Suppressor macrophage treated with lipopolysaccharide for 1 hour (primary cell): ENCODE data around the gene IMMP2L.
A peak's percentile ranks its signal among the peaks of the same experiment; 100 is the strongest.
"Not testable (repeated sequence)": the region's sequence is repeated elsewhere in the genome, so short reads cannot be mapped to it uniquely, and the experiment has no call there.

Experiments
- DNase-seq, 3 donors: peaks; one replicate each; pipeline ENCODE4 v3.0.0-alpha.2; 2020 to 2022

Gene IMMP2L

DNA sequence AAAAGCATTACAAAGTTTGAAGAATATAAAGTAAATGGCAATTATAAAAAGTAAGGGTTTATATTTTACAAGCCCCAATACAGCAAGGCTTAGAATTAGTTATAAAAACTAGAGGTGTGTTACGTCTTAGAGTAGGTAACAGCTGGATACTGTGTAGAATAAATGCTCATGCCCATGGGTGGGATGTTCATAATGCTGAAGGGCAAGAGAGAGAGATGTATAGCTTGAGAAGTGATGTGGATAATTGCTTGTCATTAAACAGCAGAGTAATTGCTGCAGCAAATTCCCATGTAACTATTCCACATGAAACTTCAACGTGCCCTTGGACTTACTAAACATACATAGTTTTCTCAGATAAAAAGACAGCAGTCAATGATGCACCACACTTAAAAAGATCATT, 233.8 kb downstream of the IMMP2L start:
- DNase-seq = no peak

DNA sequence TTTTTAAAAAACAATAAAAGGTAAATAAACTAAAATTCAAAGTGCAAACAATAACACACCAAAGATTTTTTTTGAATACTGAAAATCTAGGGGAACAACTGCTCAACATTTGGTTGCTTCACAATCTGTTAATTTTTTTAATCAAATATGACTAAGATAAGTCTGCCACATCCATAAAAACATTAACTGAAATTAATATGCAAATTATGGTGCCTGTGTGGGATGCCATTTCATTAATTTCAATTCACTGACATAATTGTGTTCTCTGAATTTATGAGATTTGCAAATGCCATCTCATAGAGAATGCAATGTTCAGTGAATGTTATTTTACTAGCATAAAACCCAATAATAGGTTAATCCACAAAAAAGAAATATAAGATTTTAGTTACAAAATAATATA, 237.5 kb downstream of the IMMP2L start:
- no peak for DNase-seq

DNA sequence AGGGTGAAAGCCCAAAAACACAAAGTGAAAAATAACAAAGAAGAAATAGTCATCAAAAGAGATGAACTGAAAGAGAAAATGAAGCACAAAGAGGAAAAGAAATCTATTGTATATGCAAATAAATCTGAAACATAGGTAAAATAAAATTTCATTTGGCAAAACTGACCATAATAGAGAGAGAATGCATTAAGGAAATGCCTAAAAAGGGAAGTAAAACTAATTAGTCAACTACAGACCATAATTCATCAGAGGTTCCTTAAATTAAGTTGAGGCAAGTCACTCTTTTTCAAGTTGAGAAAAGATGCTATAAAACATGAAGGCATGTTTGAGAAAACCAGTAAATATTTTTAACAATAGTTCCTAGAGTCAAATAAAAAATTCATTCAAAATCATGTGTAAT, 238.1 kb downstream of the IMMP2L start:
- peak; percentile 7 to 62 (median 57) for DNase-seq

DNA sequence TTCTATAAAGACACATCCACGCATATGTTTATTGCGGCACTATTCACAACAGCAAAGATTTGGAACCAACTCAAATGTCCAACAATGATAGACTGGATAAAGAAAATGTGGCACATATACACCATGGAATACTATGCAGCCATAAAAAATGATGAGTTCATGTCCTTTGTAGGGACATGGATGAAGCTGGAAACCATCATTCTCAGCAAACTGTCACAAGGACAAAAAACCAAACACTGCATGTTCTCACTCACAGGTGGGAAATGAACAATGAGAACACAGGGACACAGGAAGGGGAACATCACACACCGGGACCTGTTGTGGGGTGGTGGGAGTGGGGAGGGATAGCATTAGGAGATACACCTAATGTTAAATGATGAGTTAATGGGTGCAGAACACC, 238.6 kb downstream of the IMMP2L start:
- not testable (repeated sequence) for DNase-seq

DNA sequence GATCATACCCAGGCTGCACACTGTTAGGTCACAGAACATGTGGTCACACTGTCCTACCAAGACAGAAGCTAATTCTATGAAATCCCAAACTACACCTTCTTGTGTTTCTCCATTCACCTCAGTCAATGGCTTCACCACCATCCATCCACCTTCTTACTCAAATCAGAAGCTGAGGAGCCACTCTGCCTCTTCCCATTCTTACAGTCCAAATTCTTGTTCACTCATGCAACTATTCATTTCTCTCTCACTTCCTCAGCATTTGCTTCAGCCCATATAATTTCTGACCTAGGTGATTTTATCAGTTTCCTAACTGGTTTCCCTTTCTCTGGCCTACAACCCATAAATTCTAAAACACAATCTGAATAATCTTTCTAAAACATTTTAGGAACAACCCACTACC, 242.2 kb downstream of the IMMP2L start:
- DNase-seq = no peak

DNA sequence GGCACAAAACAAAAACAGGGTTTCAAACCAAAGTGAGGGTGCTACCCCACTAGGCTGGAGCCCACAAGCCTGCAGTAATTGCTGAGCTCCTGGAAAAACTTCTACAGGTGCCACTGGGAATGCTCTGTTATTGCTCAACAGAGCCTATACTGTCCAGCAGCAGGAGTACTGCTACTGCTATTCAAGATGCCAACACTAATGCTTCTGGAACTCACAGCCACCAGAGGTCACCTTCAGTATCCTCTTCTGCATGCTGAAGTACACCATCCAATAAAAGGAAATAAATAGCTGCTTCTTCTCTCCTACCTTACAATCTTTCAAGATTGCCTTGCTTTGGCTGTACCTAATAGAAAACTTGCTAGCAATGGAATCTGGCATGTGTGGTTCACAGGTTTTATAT, 249.3 kb downstream of the IMMP2L start:
- DNase-seq = no peak

DNA sequence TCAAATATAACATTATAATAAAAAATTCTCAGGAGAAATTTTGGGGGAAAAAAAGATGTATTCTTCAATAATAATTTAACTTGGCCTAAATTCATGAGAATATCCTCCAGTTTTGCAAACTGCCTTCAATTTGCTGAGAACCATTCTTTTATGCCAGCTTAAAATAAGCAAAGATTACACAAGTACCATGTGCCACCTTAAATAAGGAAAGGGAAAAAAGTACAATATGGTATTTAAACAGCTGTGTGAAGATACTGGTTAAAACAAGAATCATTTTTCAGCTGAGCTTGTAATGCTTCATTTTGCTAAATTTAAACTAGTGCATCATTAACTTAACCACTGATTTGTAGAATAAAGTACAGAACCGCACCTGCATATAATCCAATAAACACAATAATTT, 253.6 kb downstream of the IMMP2L start:
- no peak for DNase-seq

DNA sequence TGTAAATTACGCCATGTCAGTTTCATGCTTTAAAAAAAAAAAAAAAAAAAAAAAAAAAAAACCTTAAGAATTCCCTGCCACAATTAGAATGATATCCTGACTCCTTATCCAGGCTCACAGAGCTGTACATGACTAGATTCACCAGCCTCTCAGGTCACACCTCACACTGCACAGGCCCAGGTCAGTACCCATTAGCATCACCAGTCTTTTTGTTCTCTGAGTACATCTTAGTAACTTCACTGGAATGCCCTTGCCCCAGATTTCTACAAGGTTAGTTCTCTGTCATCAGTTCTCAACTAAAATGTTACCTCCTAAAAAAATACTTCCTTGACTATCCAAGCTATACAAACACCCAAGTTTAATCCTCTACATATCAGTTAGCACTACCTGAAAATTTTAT, 260.4 kb downstream of the IMMP2L start:
- DNase-seq = no peak

DNA sequence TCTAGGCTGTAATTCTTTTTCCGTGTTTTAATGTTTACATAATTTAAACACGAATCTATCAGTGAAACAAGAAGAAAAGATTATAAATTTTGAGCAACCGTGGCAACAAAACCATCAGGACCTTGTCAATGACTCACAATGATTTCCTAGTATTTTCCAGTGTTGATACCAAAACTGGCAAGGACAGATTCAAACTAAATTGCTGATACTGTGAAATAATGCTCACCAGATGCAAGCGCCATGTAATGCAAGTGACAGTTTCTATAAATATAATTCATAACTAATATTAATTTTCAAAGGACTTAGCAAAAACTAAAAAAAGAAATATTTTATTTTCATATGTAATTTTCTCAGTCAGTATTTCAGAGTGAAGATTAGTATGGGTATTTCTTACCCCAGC, 267.8 kb downstream of the IMMP2L start:
- no peak for DNase-seq

DNA sequence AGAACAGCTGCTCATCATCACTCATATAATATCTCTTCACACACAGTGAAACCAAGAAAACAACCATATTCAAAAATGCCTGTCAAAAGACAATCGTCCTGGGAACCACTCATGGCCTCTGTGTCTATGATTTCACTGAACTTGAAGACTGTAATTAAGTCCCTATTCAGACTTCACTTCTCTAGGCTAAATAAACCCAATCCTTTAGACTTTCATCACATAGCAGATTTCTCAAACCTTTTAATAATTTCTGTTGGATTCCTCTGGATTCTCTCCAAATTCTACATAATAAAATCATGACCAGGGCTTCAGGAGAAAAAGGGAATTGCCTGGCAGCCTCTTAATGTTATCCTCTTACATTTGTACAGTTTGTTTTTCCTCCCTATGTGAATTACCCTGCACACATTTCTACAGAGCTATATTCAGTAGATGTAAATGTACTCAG, 270.2 kb downstream of the IMMP2L start:
- no peak for DNase-seq

DNA sequence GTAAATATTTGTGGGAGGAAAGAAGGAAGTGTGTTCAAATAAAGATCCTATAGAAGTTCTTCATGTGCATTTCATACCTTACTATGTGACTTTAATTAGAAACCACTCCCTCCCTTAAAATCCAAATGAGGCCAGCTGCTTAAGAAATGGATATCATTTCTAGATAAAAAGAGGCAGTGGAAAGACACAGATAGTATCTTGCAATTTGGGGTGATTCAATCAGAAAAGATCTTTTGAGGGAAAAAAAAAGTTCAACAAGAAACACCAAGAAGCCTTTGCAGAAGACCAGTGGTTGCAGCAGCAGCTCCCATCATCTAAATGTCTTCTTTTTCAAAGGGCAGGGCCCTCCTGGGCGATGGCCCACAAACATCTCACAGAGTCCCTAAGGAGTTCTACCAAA, 271.3 kb downstream of the IMMP2L start:
- no peak for DNase-seq

DNA sequence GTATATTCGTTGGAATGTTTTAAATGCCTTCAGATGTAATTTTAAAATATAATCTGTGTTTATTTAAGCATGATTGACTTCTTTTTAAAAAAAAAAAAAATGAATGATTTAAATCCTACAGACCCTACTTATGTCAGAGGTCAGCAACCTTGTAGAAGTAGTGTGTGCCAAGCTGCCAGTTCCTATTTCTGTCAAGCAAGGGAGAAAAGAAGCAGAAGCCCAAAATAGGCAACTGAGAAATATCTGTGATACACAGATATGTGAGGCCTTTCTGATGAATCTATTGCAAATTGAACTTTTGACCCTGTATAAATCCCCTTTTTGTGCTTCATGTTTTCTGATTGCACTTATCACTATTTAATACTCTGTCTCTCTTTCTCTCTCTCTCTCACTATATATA, 271.9 kb downstream of the IMMP2L start:
- no peak for DNase-seq

DNA sequence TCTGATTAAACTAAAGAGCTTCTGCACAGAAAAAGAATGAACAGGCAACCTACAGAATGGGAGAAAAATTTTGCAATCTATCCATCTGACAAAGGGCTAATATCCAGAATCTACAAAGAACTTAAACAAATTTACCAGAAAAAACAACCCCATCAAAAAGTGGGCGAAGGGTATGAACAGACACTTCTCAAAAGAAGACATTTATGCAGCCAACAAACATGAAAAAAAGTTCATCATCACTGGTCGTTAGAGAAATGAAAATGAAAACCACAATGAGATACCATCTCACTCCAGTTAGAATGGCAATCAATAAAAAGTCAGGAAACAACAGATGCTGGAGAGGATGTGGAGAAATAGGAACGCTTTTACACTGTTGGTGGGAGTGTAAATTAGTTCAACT, 273.9 kb downstream of the IMMP2L start:
- not testable (repeated sequence) for DNase-seq

DNA sequence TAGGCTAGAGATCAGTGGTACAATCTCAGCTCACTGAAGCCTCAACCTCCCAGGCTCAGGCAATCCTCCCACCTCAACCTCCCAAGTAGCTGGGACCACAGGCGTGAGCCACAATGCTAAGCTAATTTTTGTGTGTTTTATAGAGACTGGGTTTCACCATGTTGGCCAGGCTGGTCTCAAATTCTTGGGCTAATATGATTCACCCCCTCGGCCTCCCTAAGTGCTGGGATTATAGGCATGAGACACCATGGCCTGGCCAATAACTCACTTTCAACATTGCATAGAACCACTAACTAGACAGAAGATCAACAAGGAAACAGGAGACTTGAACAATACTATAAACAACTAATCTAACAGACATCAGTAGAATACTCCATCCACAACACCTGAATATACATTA, 279.7 kb downstream of the IMMP2L start:
- no peak for DNase-seq

DNA sequence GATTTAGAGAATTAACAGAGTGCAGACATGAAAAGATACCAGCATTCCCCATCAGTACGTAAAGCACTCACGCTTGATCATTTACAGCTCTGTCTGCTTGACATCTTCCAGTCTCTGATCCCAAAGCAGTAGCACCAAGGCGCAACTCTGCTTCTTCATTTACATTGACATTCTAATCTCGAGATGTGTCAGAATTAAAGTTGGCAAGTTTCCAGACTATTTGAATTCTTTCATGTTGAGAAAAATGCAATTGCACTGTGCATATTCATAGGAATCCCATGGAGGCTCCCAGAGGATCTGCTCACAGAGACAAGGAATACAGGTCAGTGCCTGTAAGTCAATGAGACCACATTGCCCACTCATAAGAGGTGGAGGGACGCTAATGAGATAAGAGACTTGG, 287.4 kb downstream of the IMMP2L start:
- no peak for DNase-seq

DNA sequence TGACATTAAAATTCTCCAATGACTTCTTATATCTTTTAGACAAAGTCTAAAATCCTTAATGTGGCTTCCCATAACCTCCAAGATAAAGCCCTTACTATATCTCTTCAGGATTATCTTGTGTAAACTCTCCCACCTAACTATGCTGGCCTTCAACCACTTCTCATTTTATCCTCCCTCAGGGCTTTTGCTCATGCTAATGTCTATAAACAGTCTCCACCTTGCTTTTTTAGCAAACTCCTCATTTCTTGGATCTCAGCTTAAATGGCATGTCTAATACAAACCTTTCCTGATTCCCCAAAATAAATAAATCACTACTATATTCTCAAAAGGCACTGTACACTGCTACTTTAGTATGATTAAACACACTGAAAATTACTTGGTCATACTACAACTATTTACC, 290.2 kb downstream of the IMMP2L start:
- no peak for DNase-seq

DNA sequence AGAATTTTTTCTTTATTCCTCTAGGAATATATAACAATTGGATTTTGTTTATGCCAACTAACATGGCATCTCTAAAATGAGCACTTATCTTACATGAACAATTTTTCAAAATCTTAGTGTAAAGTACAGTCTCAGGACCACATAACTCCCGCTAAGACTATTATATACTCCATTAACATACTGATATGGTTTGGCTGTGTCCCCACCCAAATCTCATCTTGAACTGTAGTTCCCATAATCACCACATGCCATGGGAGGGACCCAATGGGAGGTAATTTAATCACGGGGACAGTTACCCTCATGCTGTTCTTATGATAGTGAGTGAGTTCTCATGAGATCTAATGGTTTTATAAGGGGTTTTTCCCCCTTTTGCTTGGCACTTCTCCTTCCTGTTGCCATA, 291.5 kb downstream of the IMMP2L start:
- DNase-seq = peak in 2 of 3 donors; percentile 2 to 4

DNA sequence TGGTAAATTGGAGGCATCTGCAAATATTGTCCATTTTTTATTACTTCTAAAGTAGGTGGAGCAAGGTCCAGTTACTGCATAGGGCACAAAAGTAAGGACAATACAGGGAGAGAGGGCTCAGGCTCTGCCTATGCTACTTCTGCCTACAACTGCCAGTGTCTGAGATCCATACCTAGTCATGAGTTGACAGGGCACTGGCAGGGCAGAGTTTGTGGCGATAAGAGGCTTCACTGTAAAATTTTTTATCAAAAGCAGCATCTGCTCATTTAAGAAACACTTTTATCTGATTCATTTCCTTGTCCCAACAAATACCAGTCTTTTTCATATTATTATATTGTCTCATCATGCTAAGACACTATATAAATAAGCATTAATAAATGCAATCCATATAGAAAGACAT, 293.4 kb downstream of the IMMP2L start:
- DNase-seq = peak in 1 of 3 donors; percentile 5

DNA sequence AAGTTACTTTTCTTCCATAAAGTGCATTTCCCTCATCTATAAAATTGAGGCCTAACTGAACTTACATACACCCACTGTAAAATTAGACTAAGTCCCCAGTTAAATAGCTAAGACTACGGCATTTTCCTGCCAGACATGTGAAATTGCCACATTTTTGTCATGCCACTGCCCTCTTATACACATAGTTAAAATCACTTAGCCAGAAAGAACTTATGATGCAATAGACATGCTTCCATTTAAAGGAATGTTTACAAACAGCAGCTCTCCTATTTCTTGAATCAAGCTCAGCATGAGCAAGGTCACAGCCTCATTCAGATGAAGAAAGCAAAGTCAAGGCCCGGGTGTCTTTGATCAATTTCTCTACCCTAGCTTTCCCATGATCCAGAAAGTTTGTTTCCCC, 295.7 kb downstream of the IMMP2L start:
- no peak for DNase-seq

DNA sequence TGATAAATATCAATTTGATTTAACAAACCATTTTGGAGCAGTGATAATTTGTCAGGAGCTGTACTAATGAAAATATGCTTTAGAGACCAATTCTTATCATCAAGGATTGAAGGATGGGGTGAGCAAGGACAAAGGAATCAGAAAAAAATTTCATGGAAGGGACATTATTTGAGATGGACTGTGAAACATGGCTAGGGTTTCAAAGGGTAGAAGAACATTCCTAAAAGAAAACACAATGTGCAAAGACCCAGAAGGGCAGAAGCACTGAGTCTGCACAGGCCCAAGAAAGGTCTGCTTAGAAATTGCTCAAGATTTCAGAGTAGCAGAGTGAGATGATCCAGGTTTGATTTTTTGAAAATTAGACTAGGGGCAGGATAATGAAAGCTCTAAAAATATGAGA, 296.9 kb downstream of the IMMP2L start:
- DNase-seq = no peak

DNA sequence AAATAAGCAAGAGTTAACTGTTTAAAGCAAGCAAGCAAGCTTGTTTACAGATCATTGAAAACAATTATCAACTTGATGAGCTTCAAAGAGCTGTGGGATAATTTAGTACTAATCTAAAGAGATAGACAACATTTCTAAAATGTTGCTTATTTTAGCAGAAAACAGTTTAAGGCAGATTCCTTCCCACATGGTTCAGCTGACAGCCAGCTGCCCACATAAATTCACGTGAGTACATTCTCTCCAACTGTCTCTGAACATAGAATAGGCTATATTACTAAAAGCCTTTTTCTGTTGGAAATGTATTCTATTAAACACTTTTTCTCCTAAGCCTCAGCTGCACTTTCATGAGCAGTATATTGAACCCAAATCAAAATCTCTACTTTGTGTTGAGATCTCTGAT, 297.3 kb downstream of the IMMP2L start:
- DNase-seq = no peak

DNA sequence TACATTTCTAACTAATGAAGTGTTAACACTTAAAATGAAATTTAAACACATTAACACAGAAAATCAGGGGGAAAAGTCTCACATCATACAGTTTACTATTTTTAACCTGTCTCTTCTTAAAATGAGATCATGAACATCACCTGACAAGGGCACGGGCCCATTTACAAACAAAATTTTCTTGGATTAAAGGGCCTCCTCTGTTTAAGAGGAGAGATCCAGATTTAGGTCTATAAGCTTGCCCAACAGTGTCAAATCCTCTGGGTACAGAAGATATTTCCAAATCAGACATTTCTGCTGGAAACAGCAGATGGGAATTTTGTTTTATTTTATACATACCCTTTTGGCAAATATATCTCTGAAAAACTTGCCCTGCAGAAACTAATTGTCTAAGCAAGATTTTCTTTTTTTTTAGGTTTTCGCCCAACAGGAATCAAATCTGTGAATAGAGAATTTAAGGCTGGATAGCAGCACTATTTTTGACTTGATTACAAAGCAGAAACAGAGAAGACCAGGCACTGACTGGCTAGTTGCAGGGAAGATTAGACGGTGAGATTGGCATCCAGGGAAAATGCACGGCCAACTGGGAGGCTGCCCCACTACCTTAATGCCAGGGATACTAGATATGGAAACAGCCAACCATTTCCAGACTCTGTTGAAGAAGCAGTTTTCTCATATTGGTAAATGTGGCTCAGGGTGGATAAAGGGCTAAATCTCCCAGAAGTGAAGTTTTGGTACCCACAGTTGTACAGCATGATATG, 298.0 kb downstream of the IMMP2L start:
- no peak for DNase-seq

DNA sequence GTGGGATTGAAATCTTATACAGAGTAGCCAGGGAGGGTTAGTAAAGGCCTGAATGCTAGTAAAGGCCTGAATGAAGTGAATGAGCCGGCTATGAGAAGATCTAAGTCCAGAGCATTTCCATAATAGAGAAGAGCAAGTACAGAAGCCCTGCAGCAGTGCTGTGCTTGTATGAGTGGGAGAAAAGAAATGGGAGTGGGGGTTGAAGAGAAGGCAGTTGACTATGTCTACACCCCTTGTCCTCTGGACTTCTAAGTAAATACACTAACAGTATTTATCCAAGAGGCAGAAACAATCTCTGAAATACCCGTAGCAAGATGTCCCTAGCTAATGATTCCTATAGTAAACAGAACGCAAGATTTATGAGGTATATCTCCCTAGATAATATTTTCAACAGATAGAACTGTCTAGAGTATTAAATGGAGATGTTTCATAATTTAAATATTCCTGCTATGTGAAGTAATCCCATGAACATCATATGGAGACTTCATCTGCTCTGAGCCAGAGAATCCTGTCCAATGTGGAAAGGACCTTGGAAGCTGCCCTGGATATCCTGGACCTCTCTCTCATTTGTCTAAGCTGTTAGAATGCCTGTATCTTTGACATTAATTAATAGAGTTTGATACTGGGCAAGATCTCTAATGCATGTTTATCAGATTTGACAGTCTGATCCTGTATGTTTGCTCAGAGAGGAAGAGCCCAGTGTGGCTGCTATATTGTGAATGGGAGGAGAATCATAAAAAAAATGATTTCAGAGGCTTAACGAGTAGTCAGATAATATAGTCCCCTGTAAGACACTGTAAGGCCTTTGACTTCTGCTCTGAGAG, 299.8 kb downstream of the IMMP2L start:
- no peak for DNase-seq

DNA sequence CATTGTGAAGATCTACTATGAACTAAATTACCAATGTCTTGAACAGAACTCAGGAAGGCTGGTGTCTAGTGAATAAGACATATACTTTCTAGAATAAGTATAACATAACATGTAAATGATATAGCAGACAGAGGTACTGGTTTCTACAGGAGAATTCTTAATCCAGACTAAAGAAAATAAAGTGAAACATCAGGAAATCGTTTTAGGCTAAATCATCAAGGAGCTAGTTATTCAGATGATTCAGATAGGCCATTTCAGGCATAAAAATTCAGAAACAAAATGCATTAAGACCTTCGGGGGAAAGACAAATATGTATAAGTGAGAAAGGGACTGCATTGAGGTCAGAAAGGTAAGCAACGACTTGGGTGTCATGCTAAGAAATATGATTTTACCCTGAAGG, 300.8 kb downstream of the IMMP2L start:
- DNase-seq = no peak
